HG03565 (cell line): Measurements from ENCODE around the gene DNAJB8.

Experiments
- ATAC-seq: cut with Tn5 transposase; IDR thresholded peaks from one replicate; pipeline ENCODE4 v1.9.1; 2021; ENCODE audit warnings: mild to moderate bottlenecking, moderate library complexity; ENCODE audit not compliant: unreplicated experiment

DNAJB8 gene

GRCh38 chr3:128468791-128469527 lies 2.3 kb upstream of the DNAJB8 start:
- no peak for ATAC-seq

- no peak for ATAC-seq
These were observed 1.6 kb upstream of the DNAJB8 start for GRCh38 chr3:128468285-128468790.

GRCh38 chr3:128464702-128465101 lies 2.0 kb downstream of the DNAJB8 start:
- no peak for ATAC-seq

GRCh38 chr3:128464188-128464587 lies 2.5 kb downstream of the DNAJB8 start:
- no peak for ATAC-seq

GRCh38 chr3:128463771-128464170 lies 2.9 kb downstream of the DNAJB8 start:
- ATAC-seq, result no peak

- no peak for ATAC-seq
These were observed 3.3 kb downstream of the DNAJB8 start for GRCh38 chr3:128463354-128463753.

- ATAC-seq, result no peak
These were observed 3.8 kb downstream of the DNAJB8 start for GRCh38 chr3:128462931-128463330.

GRCh38 chr3:128462341-128462910 lies 4.3 kb downstream of the DNAJB8 start:
- no peak for ATAC-seq

- ATAC-seq, result no peak
These were observed 5.0 kb downstream of the DNAJB8 start for GRCh38 chr3:128461731-128462130.

GRCh38 chr3:128459461-128459820 lies 7.2 kb downstream of the DNAJB8 start:
- no peak for ATAC-seq

- ATAC-seq, result no peak
These were observed 7.8 kb downstream of the DNAJB8 start for GRCh38 chr3:128458746-128459460.

- no peak for ATAC-seq
These were observed 8.8 kb downstream of the DNAJB8 start for GRCh38 chr3:128457937-128458336.

- no peak for ATAC-seq
These were observed 9.6 kb downstream of the DNAJB8 start for GRCh38 chr3:128456776-128457715.

- ATAC-seq, result no peak
These were observed 10.6 kb downstream of the DNAJB8 start for GRCh38 chr3:128455786-128456748.

- ATAC-seq, result no peak
These were observed 11.6 kb downstream of the DNAJB8 start for GRCh38 chr3:128455116-128455515.

- no peak for ATAC-seq
These were observed 12.4 kb downstream of the DNAJB8 start for GRCh38 chr3:128454310-128454618.

GRCh38 chr3:128453501-128454309 lies 13.0 kb downstream of the DNAJB8 start:
- ATAC-seq, result no peak

- ATAC-seq, result no peak
These were observed 13.9 kb downstream of the DNAJB8 start for GRCh38 chr3:128452678-128453275.

GRCh38 chr3:128452120-128452519 lies 14.6 kb downstream of the DNAJB8 start:
- ATAC-seq, result no peak
